ENCODE data around the gene IGF2BP2. TPM values are rescaled to one million over a fixed set of nuclear protein-coding genes. Genes with fewer than 3 reads are reported as not detected.

The IGF2BP2 gene
- total RNA-seq, 2 experiments from 2014 or later: 0.62 TPM; not detected in 1

- peaks cover 34% of the 10 kb centered on the region for H3K27me3 Mint-ChIP-seq
- no peaks in the 10 kb centered on the region for H3K36me3 Mint-ChIP-seq (ENCODE audit: low read depth)
- DNase-seq: no peak
- H3K27ac Mint-ChIP-seq: no peak overlapping the region
- no peaks in the 10 kb centered on the region for H3K9me3 Mint-ChIP-seq
- peaks cover 2% of the 10 kb centered on the region for H3K4me1 Mint-ChIP-seq
- POLR2A ChIA-PET: no interaction called here
- CTCF ChIA-PET: interaction anchor here (0.8 to 1.3 kb wide), 3 partner anchors 10 to 115 kb away, joined by 3 read pairs; no protein-coding TSS in a partner anchor
- no peak overlapping the region for H3K4me3 Mint-ChIP-seq
Measured at GRCh38 chr3:185766329-185767001, 58.4 kb downstream of the IGF2BP2 start.

DNA sequence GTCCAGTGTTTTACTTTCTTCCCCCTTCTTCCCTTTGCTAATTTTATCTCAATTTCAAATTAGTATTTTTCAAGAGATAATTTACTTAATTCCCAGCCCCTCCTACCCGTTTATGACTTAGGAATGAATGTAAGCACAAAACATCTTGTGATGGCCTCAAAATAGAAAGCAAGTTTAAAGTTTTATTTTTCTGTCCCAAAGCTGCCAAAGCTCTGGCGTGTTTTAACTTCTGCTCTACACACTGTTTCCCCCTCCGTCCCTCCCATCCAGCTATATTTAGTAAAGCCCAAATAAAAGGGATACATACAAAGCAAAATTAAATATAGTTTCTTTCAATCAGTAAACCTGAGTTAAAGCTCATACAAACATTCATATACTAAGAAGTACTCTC, 59.9 kb downstream of the IGF2BP2 start:
- Mint-ChIP-seq H3K9me3 (no peaks in the 10 kb centered on the region), H3K27me3 (peaks cover 45% of the 10 kb centered on the region), H3K4me1 (peaks cover 2% of the 10 kb centered on the region), H3K27ac (no peak overlapping the region), H3K4me3 (no peak overlapping the region), H3K36me3 (ENCODE audit: low read depth) (no peaks in the 10 kb centered on the region)
- ChIA-PET POLR2A (no interaction called here), CTCF (interaction anchor here (1.0 to 1.5 kb wide), 2 partner anchors 28 to 31 kb away, joined by 3 to 4 read pairs; no protein-coding TSS in a partner anchor)
- DNase-seq: no peak

- no peaks in the 10 kb centered on the region for H3K36me3 Mint-ChIP-seq (ENCODE audit: low read depth)
- H3K27me3 Mint-ChIP-seq: peaks cover 49% of the 10 kb centered on the region
- DNase-seq: no peak
- no peaks in the 10 kb centered on the region for H3K9me3 Mint-ChIP-seq
- ChIA-PET POLR2A (no interaction called here), CTCF (interaction anchor here (0.7 to 1.5 kb wide), 3 partner anchors 15 to 32 kb away, joined by 3 to 4 read pairs (median 3); no protein-coding TSS in a partner anchor)
- H3K4me1 Mint-ChIP-seq: peaks cover 2% of the 10 kb centered on the region
- no peak overlapping the region for H3K27ac Mint-ChIP-seq
- no peak overlapping the region for H3K4me3 Mint-ChIP-seq
Measured at GRCh38 chr3:185764163-185764979, 60.5 kb downstream of the IGF2BP2 start.

DNA sequence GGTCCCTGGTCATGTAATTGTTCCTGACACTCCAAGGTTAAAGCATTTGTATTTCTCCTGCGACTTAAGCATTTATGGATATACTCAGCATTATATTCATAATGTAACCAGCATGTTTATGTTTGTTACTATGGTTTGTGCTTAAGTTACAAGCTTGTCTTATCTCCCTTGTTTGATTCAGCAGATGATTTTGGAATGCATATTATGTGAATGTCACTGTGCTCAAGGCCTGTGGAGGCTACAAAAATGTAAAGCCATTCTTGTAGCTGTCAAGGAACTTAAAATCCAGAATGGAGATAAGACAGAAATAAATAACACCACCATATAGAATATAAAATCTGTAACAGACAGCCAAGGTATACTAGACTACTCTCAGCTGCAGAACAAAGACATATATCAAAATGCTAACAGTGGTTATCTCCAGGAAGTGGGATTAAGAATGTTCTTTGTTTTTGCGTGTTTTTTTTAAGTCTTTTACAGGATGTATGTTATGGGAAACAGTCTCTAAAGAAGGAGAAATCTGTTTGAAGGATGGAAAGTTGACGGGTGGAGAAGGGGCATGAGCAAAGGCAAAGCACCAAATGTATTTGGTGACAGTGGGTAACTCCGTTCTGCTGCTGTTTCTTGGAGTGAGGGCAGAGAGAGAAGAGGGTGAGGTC, 61.4 kb downstream of the IGF2BP2 start:
- no peak for DNase-seq
- CTCF ChIA-PET: interaction anchor here (1.5 kb wide), 1 partner anchor 27 kb away, joined by 3 read pairs; no protein-coding TSS in a partner anchor

GRCh38 chr3:185760550-185760949, 64.3 kb downstream of the IGF2BP2 start:
- peaks cover 52% of the 10 kb centered on the region for H3K27me3 Mint-ChIP-seq

More for the DNA sequence above, 61.4 kb downstream of the IGF2BP2 start:
- Mint-ChIP-seq H3K4me1 (peaks cover 2% of the 10 kb centered on the region), H3K27ac (no peak overlapping the region), H3K4me3 (no peak overlapping the region), H3K9me3 (no peaks in the 10 kb centered on the region), H3K36me3 (ENCODE audit: low read depth) (no peaks in the 10 kb centered on the region), H3K27me3 (peaks cover 53% of the 10 kb centered on the region)
- POLR2A ChIA-PET: no interaction called here

DNA sequence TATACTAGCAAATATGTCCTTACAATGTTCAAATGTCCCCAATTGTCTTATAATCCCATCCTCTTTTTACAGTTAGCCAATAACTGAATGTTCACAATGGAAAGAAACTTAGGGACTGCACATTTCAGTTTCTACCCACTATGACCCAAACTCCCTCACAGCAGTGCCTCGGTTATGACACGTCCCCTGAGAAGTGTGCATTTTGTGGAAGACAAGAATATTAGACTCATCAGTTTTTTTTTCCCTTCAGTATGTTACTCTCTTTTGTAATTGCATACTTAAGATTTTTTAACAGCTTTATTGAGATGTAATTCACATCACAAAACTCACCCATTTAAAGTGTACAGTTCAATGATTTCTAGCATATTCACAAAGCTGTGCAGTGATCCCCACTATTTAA, 64.8 kb downstream of the IGF2BP2 start:
- H3K4me3 Mint-ChIP-seq: no peak overlapping the region
- POLR2A ChIA-PET: no interaction called here
- CTCF ChIA-PET: no interaction called here

More at GRCh38 chr3:185760550-185760949, 64.3 kb downstream of the IGF2BP2 start:
- no peaks in the 10 kb centered on the region for H3K36me3 Mint-ChIP-seq (ENCODE audit: low read depth)
- POLR2A ChIA-PET: no interaction called here
- H3K9me3 Mint-ChIP-seq: peaks cover 3% of the 10 kb centered on the region
- no peak for DNase-seq
- CTCF ChIA-PET: no interaction called here
- no peak overlapping the region for H3K4me3 Mint-ChIP-seq
- peak overlapping the region; percentile 27 for H3K27ac Mint-ChIP-seq
- peaks cover 2% of the 10 kb centered on the region for H3K4me1 Mint-ChIP-seq

DNA sequence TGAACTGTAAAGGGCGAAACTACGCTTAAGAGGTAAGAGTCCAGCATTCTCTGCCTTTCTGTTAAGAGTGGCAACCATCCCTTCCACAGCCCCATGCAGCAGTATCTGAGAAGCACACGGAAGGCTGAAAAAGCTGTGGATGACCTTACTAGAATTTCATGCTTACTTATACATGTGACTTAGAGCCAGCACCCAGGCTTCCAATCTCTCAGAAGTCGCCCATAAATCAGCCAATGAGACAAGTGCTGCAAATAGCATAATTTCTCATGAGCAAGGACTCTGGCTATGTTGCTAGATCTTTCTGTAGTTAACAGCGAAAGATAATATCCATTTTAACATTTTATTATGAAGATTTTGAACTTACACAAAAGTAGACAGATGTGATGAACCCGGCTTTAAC, 65.3 kb downstream of the IGF2BP2 start:
- CTCF ChIA-PET: no interaction called here
- H3K27me3 Mint-ChIP-seq: peaks cover 43% of the 10 kb centered on the region
- H3K27ac Mint-ChIP-seq: no peak overlapping the region
- peaks cover 4% of the 10 kb centered on the region for H3K9me3 Mint-ChIP-seq
- peaks cover 2% of the 10 kb centered on the region for H3K4me1 Mint-ChIP-seq
- no peak overlapping the region for H3K4me3 Mint-ChIP-seq
- POLR2A ChIA-PET: no interaction called here
- H3K36me3 Mint-ChIP-seq (ENCODE audit: low read depth): no peaks in the 10 kb centered on the region
- no peak for DNase-seq

More for the DNA sequence above, 64.8 kb downstream of the IGF2BP2 start:
- peaks cover 3% of the 10 kb centered on the region for H3K9me3 Mint-ChIP-seq
- DNase-seq: no peak
- H3K27ac Mint-ChIP-seq: no peak overlapping the region
- no peaks in the 10 kb centered on the region for H3K36me3 Mint-ChIP-seq (ENCODE audit: low read depth)
- peaks cover 2% of the 10 kb centered on the region for H3K4me1 Mint-ChIP-seq
- peaks cover 47% of the 10 kb centered on the region for H3K27me3 Mint-ChIP-seq

DNA sequence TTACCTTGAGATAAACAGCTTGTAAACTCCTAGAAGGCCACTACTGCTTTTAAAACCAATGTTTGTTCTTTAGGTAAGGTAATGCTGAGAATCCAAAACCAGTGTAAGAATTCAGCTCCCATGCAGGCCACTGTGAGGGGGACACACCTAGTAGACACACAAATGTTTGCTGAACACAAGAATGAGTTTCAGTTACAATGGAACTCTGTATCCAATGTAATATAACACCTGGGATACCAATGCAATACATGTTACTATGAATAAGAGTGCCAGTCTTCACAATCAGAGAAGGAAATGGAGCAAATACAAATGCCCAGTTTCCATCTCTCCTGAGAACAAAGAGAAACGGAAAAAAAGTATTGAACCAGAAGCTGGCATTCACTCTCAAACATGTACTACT, 65.9 kb downstream of the IGF2BP2 start:
- peaks cover 38% of the 10 kb centered on the region for H3K27me3 Mint-ChIP-seq
- peaks cover 9% of the 10 kb centered on the region for H3K9me3 Mint-ChIP-seq
- H3K27ac Mint-ChIP-seq: no peak overlapping the region
- no peak overlapping the region for H3K4me3 Mint-ChIP-seq
- DNase-seq: no peak
- POLR2A ChIA-PET: no interaction called here
- CTCF ChIA-PET: no interaction called here
- H3K4me1 Mint-ChIP-seq: peaks cover 2% of the 10 kb centered on the region
- no peaks in the 10 kb centered on the region for H3K36me3 Mint-ChIP-seq (ENCODE audit: low read depth)

- POLR2A ChIA-PET: no interaction called here
- DNase-seq: no peak
- H3K4me3 Mint-ChIP-seq: no peak overlapping the region
- H3K27ac Mint-ChIP-seq: no peak overlapping the region
- peaks cover 28% of the 10 kb centered on the region for H3K27me3 Mint-ChIP-seq
- H3K4me1 Mint-ChIP-seq: no peaks in the 10 kb centered on the region
- peaks cover 9% of the 10 kb centered on the region for H3K9me3 Mint-ChIP-seq
- CTCF ChIA-PET: interaction anchor here (0.6 to 0.8 kb wide), 2 partner anchors 11 to 201 kb away, joined by 3 read pairs; no protein-coding TSS in a partner anchor
- H3K36me3 Mint-ChIP-seq (ENCODE audit: low read depth): no peaks in the 10 kb centered on the region
Measured at GRCh38 chr3:185757176-185757575, 67.7 kb downstream of the IGF2BP2 start.

- POLR2A ChIA-PET: no interaction called here
- Mint-ChIP-seq H3K36me3 (ENCODE audit: low read depth) (no peaks in the 10 kb centered on the region), H3K27ac (no peak overlapping the region), H3K27me3 (peaks cover 26% of the 10 kb centered on the region), H3K4me1 (no peaks in the 10 kb centered on the region), H3K9me3 (peaks cover 9% of the 10 kb centered on the region), H3K4me3 (no peak overlapping the region)
- CTCF ChIA-PET: no interaction called here
- no peak for DNase-seq
Measured at GRCh38 chr3:185756477-185756876, 68.4 kb downstream of the IGF2BP2 start.

GRCh38 chr3:185754920-185755319, 69.9 kb downstream of the IGF2BP2 start:
- no peak for DNase-seq
- H3K9me3 Mint-ChIP-seq: peaks cover 9% of the 10 kb centered on the region
- POLR2A ChIA-PET: no interaction called here
- no peaks in the 10 kb centered on the region for H3K36me3 Mint-ChIP-seq (ENCODE audit: low read depth)
- no peaks in the 10 kb centered on the region for H3K4me1 Mint-ChIP-seq
- CTCF ChIA-PET: interaction anchor here (0.6 kb wide), 1 partner anchor 99 kb away, joined by 4 read pairs; no protein-coding TSS in a partner anchor
- no peak overlapping the region for H3K4me3 Mint-ChIP-seq
- no peak overlapping the region for H3K27ac Mint-ChIP-seq
- peaks cover 17% of the 10 kb centered on the region for H3K27me3 Mint-ChIP-seq

DNA sequence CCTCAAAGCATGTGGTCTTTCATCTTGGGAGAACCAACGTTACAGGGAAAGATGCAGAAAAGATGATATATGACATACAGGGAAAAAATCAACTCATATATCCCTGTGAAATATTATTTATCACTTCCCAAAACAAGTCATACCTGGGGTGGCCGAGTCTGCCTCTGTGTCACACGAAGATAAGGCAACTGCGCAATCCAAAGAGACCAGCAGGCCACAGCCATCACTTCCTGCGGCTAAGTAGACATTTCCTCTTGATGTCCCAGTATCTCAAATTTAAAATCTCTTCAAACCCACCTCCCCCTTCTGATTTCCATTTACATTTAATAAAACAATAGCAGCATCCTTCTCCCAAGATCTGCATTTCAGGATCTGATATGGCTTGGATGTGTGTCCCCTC, 71.5 kb downstream of the IGF2BP2 start:
- Mint-ChIP-seq H3K4me3 (no peak overlapping the region), H3K36me3 (ENCODE audit: low read depth) (no peaks in the 10 kb centered on the region), H3K4me1 (no peaks in the 10 kb centered on the region), H3K9me3 (peaks cover 9% of the 10 kb centered on the region), H3K27me3 (peaks cover 9% of the 10 kb centered on the region), H3K27ac (no peak overlapping the region)
- DNase-seq: no peak
- ChIA-PET POLR2A (no interaction called here), CTCF (no interaction called here)

GRCh38 chr3:185750702-185751101, 74.1 kb downstream of the IGF2BP2 start:
- Mint-ChIP-seq H3K27ac (no peak overlapping the region), H3K36me3 (ENCODE audit: low read depth) (no peaks in the 10 kb centered on the region), H3K27me3 (peaks cover 9% of the 10 kb centered on the region), H3K4me3 (no peak overlapping the region), H3K4me1 (peaks cover 2% of the 10 kb centered on the region), H3K9me3 (peaks cover 7% of the 10 kb centered on the region)
- DNase-seq: no peak
- ChIA-PET CTCF (no interaction called here), POLR2A (no interaction called here)

Data from activated CD4-positive, alpha-beta T cell treated with anti-CD3 and anti-CD28 coated beads, Interleukin-2, amount 10 ng/mL, durations not matched to agents 7 days and 5 days (primary cell).